Keratinocyte (primary cell): ENCODE results near the gene MYCBP2. TPM values are rescaled to one million over a fixed set of nuclear protein-coding genes. Genes with fewer than 3 reads are reported as not detected.

Experiments used
- DNase-seq: peaks from one replicate; pipeline ENCODE4 v3.0.0-alpha.2; 2011; ENCODE audit warnings: low read depth, missing footprints, low spot score
- FAIRE-seq: peaks from 2 replicates; lab custom pipeline; 2011; peaks lifted over from hg19 to GRCh38; lab: Jason Lieb, UNC
- H2AFZ ChIP-seq: 2 replicates; pipeline ENCODE4 v1.6.0; 2012; ENCODE audit warnings: low read length, control low read depth, inconsistent platforms; ENCODE audit not compliant: control insufficient read depth
- H3K27ac ChIP-seq: 2 replicates; pipeline ENCODE4 v1.5.1; 2011; ENCODE audit warnings: low read length; ENCODE audit not compliant: control insufficient read depth, insufficient read depth
- H3K27me3 ChIP-seq: 3 replicates; pipeline ENCODE4 v1.6.0; 2011; ENCODE audit warnings: low read length; ENCODE audit not compliant: control insufficient read depth, insufficient read depth; ENCODE audit errors: extremely low read depth
- H3K36me3 ChIP-seq, 2 experiments: 2 replicates in 1 of 2; 3 replicates in 1 of 2; pipeline ENCODE4 v1.5.1; 2011; ENCODE audit warnings: low read length in 2 of 2, mild to moderate bottlenecking in 1 of 2; ENCODE audit not compliant: control insufficient read depth in 2 of 2, insufficient read depth in 2 of 2; ENCODE audit errors: extremely low read depth in 1 of 2
- H3K4me1 ChIP-seq: 3 replicates; pipeline ENCODE4 v1.5.1; 2011; ENCODE audit warnings: low read length; ENCODE audit not compliant: control insufficient read depth, insufficient read depth; ENCODE audit errors: extremely low read depth
- H3K4me2 ChIP-seq: 3 replicates; pipeline ENCODE4 v1.6.0; 2011; ENCODE audit warnings: low read depth, low read length; ENCODE audit not compliant: control insufficient read depth, insufficient read depth; ENCODE audit errors: extremely low read depth
- H3K4me3 ChIP-seq, 3 experiments: fragments of 200-600 bp in 1 of 3; sonication (generic) in 1 of 3; 2 replicates in 2 of 3; 3 replicates in 1 of 3; pipeline ENCODE4 v1.5.1; 2011 to 2016; ENCODE audit warnings: low read length in 3 of 3, mild to moderate bottlenecking in 3 of 3, control low read depth in 2 of 3, inconsistent platforms in 1 of 3, low read depth in 1 of 3, mixed read lengths in 1 of 3, mixed run types in 1 of 3, moderate library complexity in 1 of 3; ENCODE audit not compliant: control insufficient read depth in 2 of 3, insufficient read depth in 2 of 3; ENCODE audit errors: extremely low read depth in 1 of 3
- H3K79me2 ChIP-seq: 2 replicates; pipeline ENCODE4 v1.6.0; 2012; ENCODE audit warnings: low read length; ENCODE audit not compliant: control insufficient read depth, insufficient read depth
- H3K9ac ChIP-seq: 3 replicates; pipeline ENCODE4 v1.6.0; 2011; ENCODE audit warnings: low read length; ENCODE audit not compliant: control insufficient read depth, insufficient read depth; ENCODE audit errors: extremely low read depth
- H3K9me1 ChIP-seq: 3 replicates; pipeline ENCODE4 v1.6.0; 2011; ENCODE audit warnings: low read length; ENCODE audit not compliant: control insufficient read depth, insufficient read depth; ENCODE audit errors: extremely low read depth
- H3K9me3 ChIP-seq: 2 replicates; pipeline ENCODE4 v1.5.1; 2012; ENCODE audit warnings: low read depth, low read length; ENCODE audit not compliant: control insufficient read depth
- H4K20me1 ChIP-seq: 3 replicates; pipeline ENCODE4 v1.6.0; 2011; ENCODE audit warnings: low read length; ENCODE audit not compliant: control insufficient read depth, insufficient read depth; ENCODE audit errors: extremely low read depth
- CTCF ChIP-seq, 3 experiments: IDR thresholded peaks in 1 of 3; conservative IDR thresholded peaks in 1 of 3; optimal IDR thresholded peaks in 1 of 3; 2 replicates in 2 of 3; 3 replicates in 1 of 3; pipeline versions ENCODE3 to v1.5.1; 2011; ENCODE audit warnings: low read length in 3 of 3, mild to moderate bottlenecking in 3 of 3, moderate library complexity in 2 of 3, control low read depth in 1 of 3, inconsistent platforms in 1 of 3; ENCODE audit not compliant: insufficient read depth in 2 of 3; ENCODE audit errors: extremely low read depth in 1 of 3
- EZH2 ChIP-seq: IDR thresholded peaks from one replicate; pipeline ENCODE4 v1.6.1; 2012; ENCODE audit warnings: inconsistent platforms, mild to moderate bottlenecking, low read length, moderate library complexity
- dilution Hi-C: fragments of 300-500 bp; cut with MboI; formaldehyde crosslinking; loops from one replicate; pipeline ENCODE4 v1.7.0; 2020; ENCODE audit warnings: low sequenced_read_pairs; ENCODE audit not compliant: extremely low pct_ligation_motif_present
- polyA plus RNA-seq, 5 experiments: library from polyadenylated mRNA; depleted of rRNA in 3 of 5; stranded (reverse) in 3 of 5; stranded (forward) in 1 of 5; unstranded in 1 of 5; fragments of >200 nt; gene quantifications; 1 replicate in 1 of 5; 2 replicates in 3 of 5; 3 replicates in 1 of 5; pipeline versions ENCODE4 v1.2.1 to v1.2.3, GENCODE V29; 2011 to 2012; ENCODE audit warnings: missing spikeins in 2 of 5, low read depth in 1 of 5, low replicate concordance in 1 of 5

MYCBP2 gene
- polyA plus RNA-seq, 1 donor (not counting 4 experiments of a cell fraction or from before 2014, with no cell fraction given) = 43.8 TPM

DNA sequence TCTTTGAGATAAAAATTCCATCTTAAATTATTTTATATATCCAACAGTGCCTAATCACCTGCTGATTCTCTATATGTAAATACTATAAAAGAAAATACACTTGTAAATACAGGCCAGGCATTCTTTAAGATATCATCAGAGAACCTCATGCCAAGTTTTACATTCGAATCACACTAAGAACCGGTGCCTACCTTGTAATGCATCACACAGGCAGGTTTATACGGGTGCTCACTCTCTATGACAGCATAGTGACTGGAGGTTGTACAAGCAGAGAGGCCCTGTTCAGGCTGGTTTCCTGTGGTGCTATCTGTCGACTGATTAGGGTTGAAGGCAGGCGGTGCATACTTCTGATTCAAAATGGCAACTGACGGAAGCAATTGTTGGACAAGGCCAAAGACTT is 158.7 kb downstream of the MYCBP2 start:
- H3K4me3 ChIP-seq = no peak overlapping the region
- no peak for FAIRE-seq
- H2AFZ ChIP-seq = no peak overlapping the region
- H3K27me3 ChIP-seq = no peaks in the 10 kb centered on the region
- H3K27ac ChIP-seq = no peak overlapping the region
- DNase-seq = no peak
- no peak overlapping the region for H3K4me2 ChIP-seq
- no peaks in the 10 kb centered on the region for H3K79me2 ChIP-seq
- no peaks in the 10 kb centered on the region for H3K9me3 ChIP-seq
- no peaks in the 10 kb centered on the region for H3K9me1 ChIP-seq
- H3K36me3 ChIP-seq = peaks cover 4 to 5% of the 10 kb centered on the region in 2 experiments
- no peaks in the 10 kb centered on the region for H4K20me1 ChIP-seq
- dilution Hi-C loops = no loop called here
- no peak for TF ChIP-seq EZH2
- no peak for TF ChIP-seq CTCF (optimal IDR thresholded peaks at IDR 0.05 in 1 of 3, IDR thresholded peaks at IDR 0.05 in 1 of 3, conservative IDR thresholded peaks at IDR 0.05 in 1 of 3; ENCODE audit: extremely low read depth in 1 of 3, insufficient read depth in 2 of 3, low read length in 3 of 3)
- H3K4me1 ChIP-seq = no peaks in the 10 kb centered on the region
- no peak overlapping the region for H3K9ac ChIP-seq

- H3K27ac ChIP-seq = no peak overlapping the region
- DNase-seq (no peak), FAIRE-seq (no peak)
- H4K20me1 ChIP-seq = no peaks in the 10 kb centered on the region
- no peak overlapping the region for H3K4me3 ChIP-seq
- no peaks in the 10 kb centered on the region for H3K27me3 ChIP-seq
- no peak overlapping the region for H2AFZ ChIP-seq
- no peaks in the 10 kb centered on the region for H3K79me2 ChIP-seq
- H3K9me3 ChIP-seq = no peaks in the 10 kb centered on the region
- peaks cover 0 to 6% of the 10 kb centered on the region in 2 experiments for H3K36me3 ChIP-seq
- no peaks in the 10 kb centered on the region for H3K4me1 ChIP-seq
- H3K4me2 ChIP-seq = no peak overlapping the region
- TF ChIP-seq EZH2 (no peak), CTCF (optimal IDR thresholded peaks at IDR 0.05 in 1 of 3, IDR thresholded peaks at IDR 0.05 in 1 of 3, conservative IDR thresholded peaks at IDR 0.05 in 1 of 3; ENCODE audit: extremely low read depth in 1 of 3, insufficient read depth in 2 of 3, low read length in 3 of 3) (no peak)
- dilution Hi-C loops = no loop called here
- H3K9ac ChIP-seq = no peak overlapping the region
- no peaks in the 10 kb centered on the region for H3K9me1 ChIP-seq
These were observed 176.2 kb downstream of the MYCBP2 start for GRCh38 chr13:77150651-77151050.
